T-cell (primary cell): ENCODE data around the gene FOXP1. TPM values are rescaled to one million over a fixed set of nuclear protein-coding genes. Genes with fewer than 3 reads are reported as not detected.

Experiments used
- ATAC-seq, 4 experiments: fragments of 200-7000 bp in 3 of 4; fragments of 150-1000 bp in 1 of 4; cut with Tn5 transposase; replicated peaks in 1 of 4; 1 replicate in 3 of 4; 2 replicates in 1 of 4; pipeline ENCODE4 v1.10.0; 2021; ENCODE audit warnings: moderate library complexity in 3 of 4, mild to moderate bottlenecking in 2 of 4, moderate number of reproducible peaks in 1 of 4
- CTCF ChIA-PET, 2 donors: fragments of 300-600 bp; sonication (Branson Sonifier 250); formaldehyde crosslinking; loops; one replicate each; lab custom pipeline; 2022; ENCODE audit warnings: antibody characterized with exemption in 2 of 2; lab: Charles Lee
- POLR2A ChIA-PET, 2 donors: fragments of 300-600 bp; sonication (Branson Sonifier 250); formaldehyde crosslinking; loops; one replicate each; lab custom pipeline; 2022; ENCODE audit warnings: antibody characterized with exemption in 2 of 2; lab: Charles Lee
- DNase-seq, 35 experiments: peaks; one replicate each; pipeline versions ENCODE4 v3.0.0 to v3.0.0-alpha.2; 2013 to 2023
- H3K27ac ChIP-seq: one replicate; pipeline ENCODE4 v1.5.1; 2013; ENCODE audit warnings: low read length
- H3K27me3 ChIP-seq, 2 experiments: replicated peaks in 1 of 2; 1 replicate in 1 of 2; 2 replicates in 1 of 2; pipeline versions ENCODE4 v1.6.1 to v1.7.0; 2013; ENCODE audit warnings: low read length in 1 of 2, mixed read lengths in 1 of 2; ENCODE audit not compliant: control insufficient read depth in 2 of 2, insufficient read depth in 2 of 2; ENCODE audit errors: extremely low read depth in 1 of 2
- H3K36me3 ChIP-seq, 2 donors: 1 replicate in 1 of 2; 2 replicates in 1 of 2; pipeline versions ENCODE4 v1.6.1 to v1.7.0; 2013; ENCODE audit warnings: low read length in 1 of 2; ENCODE audit not compliant: control insufficient read depth in 2 of 2, insufficient read depth in 1 of 2; ENCODE audit errors: extremely low read depth in 1 of 2
- H3K4me1 ChIP-seq, 2 experiments: 1 replicate in 1 of 2; 2 replicates in 1 of 2; pipeline versions ENCODE4 v1.6.1 to v1.7.0; 2013; ENCODE audit warnings: low read length in 2 of 2, mixed read lengths in 1 of 2; ENCODE audit not compliant: insufficient read depth in 2 of 2, control insufficient read depth in 1 of 2; ENCODE audit errors: extremely low read depth in 1 of 2
- H3K4me3 ChIP-seq, 2 donors: 1 replicate in 1 of 2; 2 replicates in 1 of 2; pipeline versions ENCODE4 v1.5.1 to v1.7.0; 2013; ENCODE audit warnings: mild to moderate bottlenecking in 2 of 2, low read length in 1 of 2, moderate library complexity in 1 of 2; ENCODE audit not compliant: control insufficient read depth in 1 of 2; ENCODE audit errors: extremely low read depth in 1 of 2
- H3K9me3 ChIP-seq: 2 replicates; pipeline ENCODE4 v1.7.0; 2013
- H3K27ac Mint-ChIP-seq, 2 donors: one replicate each; pipeline ENCODE4 v1.8.0; 2020 to 2021; ENCODE audit warnings: mild to moderate bottlenecking in 2 of 2, mixed read lengths in 2 of 2
- H3K27me3 Mint-ChIP-seq, 2 donors: one replicate each; pipeline ENCODE4 v1.8.0; 2021 to 2022; ENCODE audit warnings: mixed read lengths in 2 of 2
- H3K36me3 Mint-ChIP-seq: one replicate; pipeline ENCODE4 v1.8.0; 2021; ENCODE audit warnings: mixed read lengths
- H3K4me1 Mint-ChIP-seq, 3 donors: one replicate each; pipeline ENCODE4 v1.8.0; 2020 to 2022; ENCODE audit warnings: mixed read lengths in 3 of 3, mild to moderate bottlenecking in 1 of 3
- H3K4me3 Mint-ChIP-seq, 3 donors: one replicate each; pipeline ENCODE4 v1.8.0; 2020 to 2022; ENCODE audit warnings: mild to moderate bottlenecking in 3 of 3, mixed read lengths in 3 of 3, moderate library complexity in 3 of 3
- H3K9me3 Mint-ChIP-seq, 3 donors: one replicate each; pipeline ENCODE4 v1.8.0; 2020 to 2022; ENCODE audit warnings: mixed read lengths in 3 of 3
- WGBS: methylation state at CpG from one replicate; pipeline ENCODE4 v1.1.5; 2013; ENCODE audit warnings: missing lambda C conversion rate; ENCODE audit not compliant: insufficient coverage; 5-methylcytosine and 5-hydroxymethylcytosine counted together
- total RNA-seq, 35 experiments: library from RNA in 6 of 35; stranded (reverse) in 6 of 35; fragments of 120-200 nt in 1 of 35; gene quantifications; one replicate each; pipeline versions ENCODE4 v1.2.1 to v1.2.4 and lab custom pipeline; 2013 to 2026

FOXP1 gene
- total RNA-seq, 5 donors from 2014 or later (not counting 1 experiment from before 2014, with no cell fraction given): 258 to 586 (median 290) TPM

- Mint-ChIP-seq H3K9me3 (no peaks in the 10 kb centered on the region), H3K27me3 (no peaks in the 10 kb centered on the region), H3K27ac (peak overlapping the region; percentile 46 to 70), H3K36me3 (peaks cover 73% of the 10 kb centered on the region), H3K4me3 (peak overlapping the region in 1 of 3 donors; percentile 31), H3K4me1 (peaks cover 80 to 93% (median 90%) of the 10 kb centered on the region in 3 donors)
- no peak for DNase-seq
- Histone ChIP-seq H3K27me3 (no peaks in the 10 kb centered on the region), H3K4me3 (no peak overlapping the region), H3K9me3 (no peaks in the 10 kb centered on the region), H3K36me3 (peaks cover 6 to 84% of the 10 kb centered on the region in 2 donors), H3K4me1 (peaks cover 16 to 22% of the 10 kb centered on the region in 2 experiments), H3K27ac (no peak overlapping the region)
- WGBS: 67% methylated on average over 1 of the region's 7 CpGs
- no peak for ATAC-seq
- ChIA-PET POLR2A (interaction anchor here in 1 of 2 donors (0.6 kb wide), 1 partner anchor 15 kb away, joined by 3 read pairs; no protein-coding TSS in a partner anchor), CTCF (interaction anchor here (0.5 to 1.0 kb wide), 4 partner anchors 13 to 506 kb away, joined by 3 read pairs; no protein-coding TSS in a partner anchor)
These were observed 542.2 kb downstream of the FOXP1 start for GRCh38 chr3:71041371-71041770.

GRCh38 chr3:71039332-71039731, 544.2 kb downstream of the FOXP1 start:
- Histone ChIP-seq H3K36me3 (peaks cover 6 to 81% of the 10 kb centered on the region in 2 donors), H3K4me1 (peaks cover 13 to 25% of the 10 kb centered on the region in 2 experiments), H3K27me3 (no peaks in the 10 kb centered on the region), H3K9me3 (no peaks in the 10 kb centered on the region), H3K27ac (peak overlapping the region; percentile 11), H3K4me3 (no peak overlapping the region)
- Mint-ChIP-seq H3K36me3 (peaks cover 74% of the 10 kb centered on the region), H3K4me3 (peak overlapping the region; percentile 0 to 54 (median 32)), H3K4me1 (peaks cover 86 to 92% (median 90%) of the 10 kb centered on the region in 3 donors), H3K27me3 (no peaks in the 10 kb centered on the region), H3K27ac (peak overlapping the region; percentile 65 to 66), H3K9me3 (no peaks in the 10 kb centered on the region)
- 13% methylated on average over 1 of the region's 6 CpGs for WGBS
- DNase-seq: peak in 22 of 35 experiments; percentile 5 to 58 (median 20)
- ATAC-seq: peak; percentile 72 to 88 (median 82)
- ChIA-PET POLR2A (interaction anchor here in 1 of 2 donors (0.6 kb wide), 1 partner anchor 92 kb away, joined by 5 read pairs; no protein-coding TSS in a partner anchor), CTCF (interaction anchor here in 1 of 2 donors (0.6 to 1.2 kb wide), 4 partner anchors 21 to 1032 kb away, joined by 3 to 7 read pairs (median 3); no protein-coding TSS in a partner anchor)

- peaks cover 6 to 78% of the 10 kb centered on the region in 2 donors for H3K36me3 ChIP-seq
- Mint-ChIP-seq H3K9me3 (no peaks in the 10 kb centered on the region), H3K4me3 (no peak overlapping the region), H3K4me1 (peaks cover 92 to 95% (median 93%) of the 10 kb centered on the region in 3 donors), H3K36me3 (peaks cover 81% of the 10 kb centered on the region), H3K27ac (peak overlapping the region; percentile 56 to 66), H3K27me3 (no peaks in the 10 kb centered on the region)
- H3K4me1 ChIP-seq: peaks cover 15 to 36% of the 10 kb centered on the region in 2 experiments
- no peak for DNase-seq
- ChIA-PET CTCF (interaction anchor here in 1 of 2 donors (0.6 kb wide), 1 partner anchor 18 kb away, joined by 3 read pairs; no protein-coding TSS in a partner anchor), POLR2A (interaction anchor here in 1 of 2 donors (1.0 kb wide), 1 partner anchor 11 kb away, joined by 3 read pairs; no protein-coding TSS in a partner anchor)
- no peaks in the 10 kb centered on the region for H3K27me3 ChIP-seq
- no peak overlapping the region for H3K4me3 ChIP-seq
- no CpG with 5 or more reads among the region's 7 CpGs for WGBS
- no peaks in the 10 kb centered on the region for H3K9me3 ChIP-seq
- ATAC-seq: no peak
- no peak overlapping the region for H3K27ac ChIP-seq
These were observed 545.8 kb downstream of the FOXP1 start for GRCh38 chr3:71037775-71038174.

- Histone ChIP-seq H3K4me3 (no peak overlapping the region), H3K27me3 (no peaks in the 10 kb centered on the region), H3K4me1 (peaks cover 17 to 45% of the 10 kb centered on the region in 2 experiments), H3K27ac (no peak overlapping the region), H3K36me3 (peaks cover 10 to 79% of the 10 kb centered on the region in 2 donors), H3K9me3 (no peaks in the 10 kb centered on the region)
- ATAC-seq: no peak
- H3K9me3 Mint-ChIP-seq: no peaks in the 10 kb centered on the region
- 97% methylated on average over 4 of the region's 5 CpGs for WGBS
- H3K27ac Mint-ChIP-seq: peak overlapping the region; percentile 70 to 80
- H3K27me3 Mint-ChIP-seq: no peaks in the 10 kb centered on the region
- H3K4me3 Mint-ChIP-seq: no peak overlapping the region
- peaks cover 81% of the 10 kb centered on the region for H3K36me3 Mint-ChIP-seq
- DNase-seq: no peak
- ChIA-PET POLR2A (interaction anchor here in 1 of 2 donors (0.5 kb wide), 1 partner anchor 424 kb away, joined by 3 read pairs; no protein-coding TSS in a partner anchor), CTCF (no interaction called here)
- H3K4me1 Mint-ChIP-seq: peaks cover 95 to 97% (median 96%) of the 10 kb centered on the region in 3 donors
These were observed 547.6 kb downstream of the FOXP1 start for GRCh38 chr3:71035886-71036285.

GRCh38 chr3:71035314-71035713, 548.2 kb downstream of the FOXP1 start:
- H3K4me3 ChIP-seq: no peak overlapping the region
- Mint-ChIP-seq H3K27me3 (no peaks in the 10 kb centered on the region), H3K4me3 (no peak overlapping the region), H3K9me3 (no peaks in the 10 kb centered on the region), H3K27ac (peak overlapping the region; percentile 74 to 80), H3K36me3 (peaks cover 81% of the 10 kb centered on the region), H3K4me1 (peaks cover 95 to 97% (median 96%) of the 10 kb centered on the region in 3 donors)
- ATAC-seq: no peak
- POLR2A ChIA-PET: no interaction called here
- H3K4me1 ChIP-seq: peaks cover 17 to 42% of the 10 kb centered on the region in 2 experiments
- H3K36me3 ChIP-seq: peaks cover 10 to 73% of the 10 kb centered on the region in 2 donors
- no peaks in the 10 kb centered on the region for H3K27me3 ChIP-seq
- no peak overlapping the region for H3K27ac ChIP-seq
- no peak for DNase-seq
- no peaks in the 10 kb centered on the region for H3K9me3 ChIP-seq
- WGBS: 96% methylated on average over 3 of the region's 5 CpGs
- CTCF ChIA-PET: interaction anchor here in 1 of 2 donors (0.6 to 0.7 kb wide), 2 partner anchors 34 to 687 kb away, joined by 3 to 4 read pairs; no protein-coding TSS in a partner anchor

- Histone ChIP-seq H3K27me3 (no peaks in the 10 kb centered on the region), H3K4me1 (peaks cover 9 to 38% of the 10 kb centered on the region in 2 experiments), H3K36me3 (peaks cover 10 to 64% of the 10 kb centered on the region in 2 donors), H3K4me3 (no peak overlapping the region), H3K27ac (no peak overlapping the region), H3K9me3 (no peaks in the 10 kb centered on the region)
- H3K9me3 Mint-ChIP-seq: no peaks in the 10 kb centered on the region
- DNase-seq: no peak
- H3K4me3 Mint-ChIP-seq: peak overlapping the region in 1 of 3 donors; percentile 35
- peaks cover 74% of the 10 kb centered on the region for H3K36me3 Mint-ChIP-seq
- no peaks in the 10 kb centered on the region for H3K27me3 Mint-ChIP-seq
- H3K4me1 Mint-ChIP-seq: peaks cover 93 to 95% (median 93%) of the 10 kb centered on the region in 3 donors
- no peak for ATAC-seq
- peak overlapping the region; percentile 78 to 83 for H3K27ac Mint-ChIP-seq
- 89% methylated on average over 5 of the region's 9 CpGs for WGBS
- CTCF ChIA-PET: no interaction called here
- POLR2A ChIA-PET: no interaction called here
These were observed 549.8 kb downstream of the FOXP1 start for GRCh38 chr3:71033681-71034220.
